Coronary artery (tissue), 2 donors: ENCODE data around the gene TIGD7.

Source experiments
- DNase-seq: peaks from one replicate; pipeline ENCODE4 v3.0.0-alpha.2; 2017; ENCODE audit warnings: low spot score
- H3K27ac ChIP-seq, 2 donors: fragments of 200-600 bp; sonication (generic); one replicate each; pipeline ENCODE4 v1.5.1; 2016 to 2019
- H3K4me3 ChIP-seq: fragments of 200-600 bp; sonication (generic); 2 replicates; pipeline ENCODE4 v1.5.1; 2016; ENCODE audit warnings: mild to moderate bottlenecking, moderate library complexity
- CTCF ChIP-seq: fragments of 200-600 bp; sonication (generic); IDR thresholded peaks from one replicate; pipeline ENCODE4 v1.5.1; 2019; ENCODE audit warnings: antibody characterized with exemption

Gene TIGD7

GRCh38 chr16:3295783-3296182, 9.4 kb downstream of the TIGD7 start:
- no peak for TF ChIP-seq CTCF
- Histone ChIP-seq H3K4me3 (no peak overlapping the region), H3K27ac (no peak overlapping the region)
- no peak for DNase-seq

GRCh38 chr16:3295209-3295608, 10.0 kb downstream of the TIGD7 start:
- DNase-seq, result no peak
- Histone ChIP-seq H3K4me3 (no peak overlapping the region), H3K27ac (no peak overlapping the region)
- no peak for TF ChIP-seq CTCF

GRCh38 chr16:3292604-3293003, 12.6 kb downstream of the TIGD7 start:
- H3K4me3 ChIP-seq, result peak overlapping the region; percentile 35
- no peak for DNase-seq

GRCh38 chr16:3289998-3290673, 15.1 kb downstream of the TIGD7 start:
- no peak for TF ChIP-seq CTCF
- DNase-seq, result no peak
- no peak overlapping the region for H3K27ac ChIP-seq
- peak overlapping the region; percentile 20 for H3K4me3 ChIP-seq

More at GRCh38 chr16:3292604-3293003, 12.6 kb downstream of the TIGD7 start:
- TF ChIP-seq CTCF, result no peak
- H3K27ac ChIP-seq, result no peak overlapping the region

GRCh38 chr16:3285131-3285530, 20.1 kb downstream of the TIGD7 start:
- peak overlapping the region; percentile 77 for H3K4me3 ChIP-seq
- no peak overlapping the region for H3K27ac ChIP-seq
- DNase-seq, result peak; percentile 62
- TF ChIP-seq CTCF, result no peak

- TF ChIP-seq CTCF, result no peak
- Histone ChIP-seq H3K4me3 (peak overlapping the region; percentile 77), H3K27ac (peak overlapping the region; percentile 98 to 99)
- DNase-seq, result peak; percentile 71
Observed at GRCh38 chr16:3283543-3284447, 21.4 kb downstream of the TIGD7 start.
